ENCODE data around the gene SMIM27. TPM values are rescaled to one million over a fixed set of nuclear protein-coding genes. Genes with fewer than 3 reads are reported as not detected.

SMIM27 gene
- total and polyA plus RNA-seq, 2 of the 13 experiments (the other 11 are each of a cell fraction or from before 2014, with no cell fraction given) = 17.9 to 19.0 TPM

DNA sequence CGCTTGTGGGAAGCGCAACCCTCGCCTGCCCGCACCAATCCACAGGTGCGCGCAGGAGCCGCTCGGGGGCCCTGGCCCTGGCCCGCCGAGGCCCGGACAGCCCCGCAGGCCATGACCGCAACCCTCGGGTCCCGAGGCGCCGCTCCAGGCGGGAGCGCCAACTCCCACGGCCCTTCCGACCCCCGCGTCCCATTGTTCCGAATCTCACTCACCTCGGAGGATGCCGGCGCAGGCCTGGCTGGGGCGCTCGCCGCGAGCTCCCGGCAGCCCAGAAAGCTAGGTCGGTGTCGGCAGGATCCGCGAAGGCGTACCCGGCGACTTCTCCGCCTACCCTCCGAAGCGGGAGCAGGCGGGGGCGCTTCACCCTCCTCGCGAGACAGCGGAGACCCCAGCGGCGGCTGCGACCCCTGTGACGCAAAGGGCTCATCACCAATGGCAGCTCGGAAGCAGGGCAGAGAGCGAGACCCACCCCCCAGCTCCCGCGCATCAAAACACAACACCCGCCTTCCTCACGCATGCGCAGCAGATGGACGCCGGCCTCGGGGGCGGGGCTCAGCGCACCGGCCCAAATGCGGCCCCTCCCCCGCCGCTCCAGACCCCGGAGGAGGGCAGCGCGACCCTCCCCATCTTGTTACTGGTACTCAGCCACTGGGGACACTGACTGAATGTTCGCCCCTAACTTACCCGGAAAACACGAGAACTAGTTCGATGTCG, 1.4 kb upstream of the SMIM27 start (continued):
- 0 out of 2 replicates have a peak, but pooled peaks have one; percentile 9 for TF ChIP-seq FOXJ3 (CRISPR knock-in tag; IDR thresholded peaks at IDR 0.05; ENCODE audit: borderline replicate concordance)
- TF ChIP-seq CBX2 (IDR thresholded peaks at IDR 0.05; ENCODE audit: low read depth, low read length) = no peak
- TF ChIP-seq CBX2 (CRISPR knock-in tag; IDR thresholded peaks at IDR 0.05; ENCODE audit: low read depth) = no peak; the same call in 1 of the 2 replicates
- 0 out of 2 replicates have a peak, but pooled peaks have one; percentile 24 for TF ChIP-seq TGIF2 (CRISPR knock-in tag; IDR thresholded peaks at IDR 0.05)
- TF ChIP-seq, protein P1, sequence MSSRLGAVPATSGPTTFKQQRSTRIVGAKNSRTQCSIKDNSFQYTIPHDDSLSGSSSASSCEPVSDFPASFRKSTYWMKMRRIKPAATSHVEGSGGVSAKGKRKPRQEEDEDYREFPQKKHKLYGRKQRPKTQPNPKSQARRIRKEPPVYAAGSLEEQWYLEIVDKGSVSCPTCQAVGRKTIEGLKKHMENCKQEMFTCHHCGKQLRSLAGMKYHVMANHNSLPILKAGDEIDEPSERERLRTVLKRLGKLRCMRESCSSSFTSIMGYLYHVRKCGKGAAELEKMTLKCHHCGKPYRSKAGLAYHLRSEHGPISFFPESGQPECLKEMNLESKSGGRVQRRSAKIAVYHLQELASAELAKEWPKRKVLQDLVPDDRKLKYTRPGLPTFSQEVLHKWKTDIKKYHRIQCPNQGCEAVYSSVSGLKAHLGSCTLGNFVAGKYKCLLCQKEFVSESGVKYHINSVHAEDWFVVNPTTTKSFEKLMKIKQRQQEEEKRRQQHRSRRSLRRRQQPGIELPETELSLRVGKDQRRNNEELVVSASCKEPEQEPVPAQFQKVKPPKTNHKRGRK (CRISPR knock-in tag; IDR thresholded peaks at IDR 0.05) = no peak
- peak; percentile 67; the same call in 1 of the 2 replicates for TF ChIP-seq ZNF350 (CRISPR knock-in tag; IDR thresholded peaks at IDR 0.05; ENCODE audit: borderline replicate concordance, low read depth)
- TF ChIP-seq, protein P2, sequence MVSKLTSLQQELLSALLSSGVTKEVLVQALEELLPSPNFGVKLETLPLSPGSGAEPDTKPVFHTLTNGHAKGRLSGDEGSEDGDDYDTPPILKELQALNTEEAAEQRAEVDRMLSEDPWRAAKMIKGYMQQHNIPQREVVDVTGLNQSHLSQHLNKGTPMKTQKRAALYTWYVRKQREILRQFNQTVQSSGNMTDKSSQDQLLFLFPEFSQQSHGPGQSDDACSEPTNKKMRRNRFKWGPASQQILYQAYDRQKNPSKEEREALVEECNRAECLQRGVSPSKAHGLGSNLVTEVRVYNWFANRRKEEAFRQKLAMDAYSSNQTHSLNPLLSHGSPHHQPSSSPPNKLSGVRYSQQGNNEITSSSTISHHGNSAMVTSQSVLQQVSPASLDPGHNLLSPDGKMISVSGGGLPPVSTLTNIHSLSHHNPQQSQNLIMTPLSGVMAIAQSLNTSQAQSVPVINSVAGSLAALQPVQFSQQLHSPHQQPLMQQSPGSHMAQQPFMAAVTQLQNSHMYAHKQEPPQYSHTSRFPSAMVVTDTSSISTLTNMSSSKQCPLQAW (CRISPR knock-in tag; IDR thresholded peaks at IDR 0.05) = no peak
- TF ChIP-seq SOX13 (IDR thresholded peaks at IDR 0.05) = no peak
- TF ChIP-seq SOX13 (CRISPR knock-in tag; conservative IDR thresholded peaks at IDR 0.05 in 1 of 2, IDR thresholded peaks at IDR 0.05 in 1 of 2) = peak in 1 of 2 experiments; percentile 49; a peak in 1 of 4 replicates
- peak; percentile 64; the same call in 1 of the 2 replicates for TF ChIP-seq PHF20 (CRISPR knock-in tag; IDR thresholded peaks at IDR 0.05)
- TF ChIP-seq, protein P3, sequence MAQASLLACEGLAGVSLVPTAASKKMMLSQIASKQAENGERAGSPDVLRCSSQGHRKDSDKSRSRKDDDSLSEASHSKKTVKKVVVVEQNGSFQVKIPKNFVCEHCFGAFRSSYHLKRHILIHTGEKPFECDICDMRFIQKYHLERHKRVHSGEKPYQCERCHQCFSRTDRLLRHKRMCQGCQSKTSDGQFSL (CRISPR knock-in tag; IDR thresholded peaks at IDR 0.05) = 0 out of 2 replicates have a peak, but pooled peaks have one; percentile 54
- peak; percentile 66 for TF ChIP-seq NFKBIZ (CRISPR knock-in tag; IDR thresholded peaks at IDR 0.05)
- peak; percentile 8; the same call in 1 of the 2 replicates for TF ChIP-seq SOX5 (CRISPR knock-in tag; IDR thresholded peaks at IDR 0.05; ENCODE audit: borderline replicate concordance)
- TF ChIP-seq MXI1 (IDR thresholded peaks at IDR 0.05; ENCODE audit: borderline replicate concordance, low read depth, low read length) = peak; percentile 73; the same call in 1 of the 3 replicates
- TF ChIP-seq KMT2A (CRISPR knock-in tag; IDR thresholded peaks at IDR 0.05) = peak; percentile 96
- no peak for TF ChIP-seq GABPA (IDR thresholded peaks at IDR 0.05; ENCODE audit: low read depth, low read length)
- TF ChIP-seq GABPA (CRISPR knock-in tag; IDR thresholded peaks at IDR 0.05; ENCODE audit: low read depth) = peak; percentile 47
- no peak for TF ChIP-seq HOXA7 (CRISPR knock-in tag; IDR thresholded peaks at IDR 0.05)
- TF ChIP-seq ZNF558 (CRISPR knock-in tag; IDR thresholded peaks at IDR 0.05; ENCODE audit: borderline replicate concordance) = peak; percentile 43; the same call in 1 of the 2 replicates
- TF ChIP-seq, protein P4, sequence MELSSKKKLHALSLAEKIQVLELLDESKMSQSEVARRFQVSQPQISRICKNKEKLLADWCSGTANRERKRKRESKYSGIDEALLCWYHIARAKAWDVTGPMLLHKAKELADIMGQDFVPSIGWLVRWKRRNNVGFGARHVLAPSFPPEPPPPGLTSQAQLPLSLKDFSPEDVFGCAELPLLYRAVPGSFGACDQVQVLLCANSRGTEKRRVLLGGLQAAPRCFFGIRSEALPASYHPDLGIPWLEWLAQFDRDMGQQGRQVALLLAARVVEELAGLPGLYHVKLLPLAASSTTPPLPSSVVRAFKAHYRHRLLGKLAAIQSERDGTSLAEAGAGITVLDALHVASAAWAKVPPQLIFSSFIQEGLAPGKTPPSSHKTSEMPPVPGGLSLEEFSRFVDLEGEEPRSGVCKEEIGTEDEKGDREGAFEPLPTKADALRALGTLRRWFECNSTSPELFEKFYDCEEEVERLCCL (CRISPR knock-in tag; IDR thresholded peaks at IDR 0.05; ENCODE audit: borderline replicate concordance) = no peak
- TF ChIP-seq, protein P5, sequence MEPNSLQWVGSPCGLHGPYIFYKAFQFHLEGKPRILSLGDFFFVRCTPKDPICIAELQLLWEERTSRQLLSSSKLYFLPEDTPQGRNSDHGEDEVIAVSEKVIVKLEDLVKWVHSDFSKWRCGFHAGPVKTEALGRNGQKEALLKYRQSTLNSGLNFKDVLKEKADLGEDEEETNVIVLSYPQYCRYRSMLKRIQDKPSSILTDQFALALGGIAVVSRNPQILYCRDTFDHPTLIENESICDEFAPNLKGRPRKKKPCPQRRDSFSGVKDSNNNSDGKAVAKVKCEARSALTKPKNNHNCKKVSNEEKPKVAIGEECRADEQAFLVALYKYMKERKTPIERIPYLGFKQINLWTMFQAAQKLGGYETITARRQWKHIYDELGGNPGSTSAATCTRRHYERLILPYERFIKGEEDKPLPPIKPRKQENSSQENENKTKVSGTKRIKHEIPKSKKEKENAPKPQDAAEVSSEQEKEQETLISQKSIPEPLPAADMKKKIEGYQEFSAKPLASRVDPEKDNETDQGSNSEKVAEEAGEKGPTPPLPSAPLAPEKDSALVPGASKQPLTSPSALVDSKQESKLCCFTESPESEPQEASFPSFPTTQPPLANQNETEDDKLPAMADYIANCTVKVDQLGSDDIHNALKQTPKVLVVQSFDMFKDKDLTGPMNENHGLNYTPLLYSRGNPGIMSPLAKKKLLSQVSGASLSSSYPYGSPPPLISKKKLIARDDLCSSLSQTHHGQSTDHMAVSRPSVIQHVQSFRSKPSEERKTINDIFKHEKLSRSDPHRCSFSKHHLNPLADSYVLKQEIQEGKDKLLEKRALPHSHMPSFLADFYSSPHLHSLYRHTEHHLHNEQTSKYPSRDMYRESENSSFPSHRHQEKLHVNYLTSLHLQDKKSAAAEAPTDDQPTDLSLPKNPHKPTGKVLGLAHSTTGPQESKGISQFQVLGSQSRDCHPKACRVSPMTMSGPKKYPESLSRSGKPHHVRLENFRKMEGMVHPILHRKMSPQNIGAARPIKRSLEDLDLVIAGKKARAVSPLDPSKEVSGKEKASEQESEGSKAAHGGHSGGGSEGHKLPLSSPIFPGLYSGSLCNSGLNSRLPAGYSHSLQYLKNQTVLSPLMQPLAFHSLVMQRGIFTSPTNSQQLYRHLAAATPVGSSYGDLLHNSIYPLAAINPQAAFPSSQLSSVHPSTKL (CRISPR knock-in tag; IDR thresholded peaks at IDR 0.05) = peak; percentile 37; the same call in 1 of the 2 replicates

Data from HepG2 (cell line).